CD4-positive, alpha-beta T cell treated with Interleukin-21 for 1 hour (primary cell): ENCODE results near the gene CCT6A.
"Not testable (repeated sequence)": the region's sequence is repeated elsewhere in the genome, so short reads cannot be mapped to it uniquely, and the experiment has no call there.

Experiments
- DNase-seq: peaks from one replicate; pipeline ENCODE4 v3.0.0-alpha.2; 2020

Gene CCT6A

GRCh38 chr7:56053993-56054392 lies 2.4 kb downstream of the CCT6A start:
- no peak for DNase-seq

GRCh38 chr7:56062382-56062781 lies 10.8 kb downstream of the CCT6A start:
- DNase-seq = no peak

GRCh38 chr7:56063500-56063881 lies 11.9 kb downstream of the CCT6A start:
- no peak for DNase-seq

DNA sequence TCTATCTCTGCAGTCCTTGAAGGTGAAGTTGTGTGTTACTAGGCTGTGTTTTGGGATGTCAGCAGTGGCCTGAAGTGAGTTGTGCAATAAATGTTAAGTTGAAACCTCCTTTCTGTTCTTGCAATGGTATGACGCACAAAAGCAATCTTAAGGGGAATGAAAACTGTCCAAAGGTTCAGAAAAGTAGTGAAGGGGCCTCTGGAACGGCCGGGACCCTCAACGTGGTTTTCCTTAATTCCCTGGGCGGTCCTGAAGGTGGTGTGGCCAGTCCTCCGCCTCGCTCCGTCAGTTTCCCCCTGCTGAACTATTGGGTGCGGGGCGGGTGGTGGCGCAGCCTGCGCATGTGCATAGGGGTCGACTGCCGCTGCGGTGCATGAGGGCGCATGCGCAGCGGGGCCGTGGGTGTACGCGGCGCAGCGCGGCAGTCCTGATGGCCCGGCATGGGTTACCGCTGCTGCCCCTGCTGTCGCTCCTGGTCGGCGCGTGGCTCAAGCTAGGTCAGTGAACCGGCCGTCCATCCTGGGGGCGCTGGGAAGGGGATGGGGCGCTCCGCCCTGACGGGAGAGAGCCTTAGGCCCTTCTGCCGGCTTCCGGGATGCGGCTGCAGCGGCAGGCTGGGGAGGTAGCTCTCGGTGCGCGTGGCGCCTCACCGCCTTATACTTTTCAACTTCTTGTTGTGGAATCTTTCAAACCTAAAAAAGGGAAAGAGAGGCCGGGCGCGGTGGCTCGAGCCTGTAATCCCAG lies 12.5 kb downstream of the CCT6A start, which contains the start of gene SUMF2:
Gene SUMF2 (plus strand): TSS at position 405 of the 744 bp plus-strand sequence. CDS start 26 bp downstream, at position 431.
- DNase-seq = peak; percentile 89

- not testable (repeated sequence) for DNase-seq
Observed at GRCh38 chr7:56066376-56066775, 14.8 kb downstream of the CCT6A start.

- peak; percentile 76 for DNase-seq
Observed at GRCh38 chr7:56074371-56074791, 22.8 kb downstream of the CCT6A start.

- DNase-seq = no peak
Observed at GRCh38 chr7:56077681-56078080, 26.1 kb downstream of the CCT6A start.

- no peak for DNase-seq
Observed at GRCh38 chr7:56078196-56078595, 26.6 kb downstream of the CCT6A start.

DNA sequence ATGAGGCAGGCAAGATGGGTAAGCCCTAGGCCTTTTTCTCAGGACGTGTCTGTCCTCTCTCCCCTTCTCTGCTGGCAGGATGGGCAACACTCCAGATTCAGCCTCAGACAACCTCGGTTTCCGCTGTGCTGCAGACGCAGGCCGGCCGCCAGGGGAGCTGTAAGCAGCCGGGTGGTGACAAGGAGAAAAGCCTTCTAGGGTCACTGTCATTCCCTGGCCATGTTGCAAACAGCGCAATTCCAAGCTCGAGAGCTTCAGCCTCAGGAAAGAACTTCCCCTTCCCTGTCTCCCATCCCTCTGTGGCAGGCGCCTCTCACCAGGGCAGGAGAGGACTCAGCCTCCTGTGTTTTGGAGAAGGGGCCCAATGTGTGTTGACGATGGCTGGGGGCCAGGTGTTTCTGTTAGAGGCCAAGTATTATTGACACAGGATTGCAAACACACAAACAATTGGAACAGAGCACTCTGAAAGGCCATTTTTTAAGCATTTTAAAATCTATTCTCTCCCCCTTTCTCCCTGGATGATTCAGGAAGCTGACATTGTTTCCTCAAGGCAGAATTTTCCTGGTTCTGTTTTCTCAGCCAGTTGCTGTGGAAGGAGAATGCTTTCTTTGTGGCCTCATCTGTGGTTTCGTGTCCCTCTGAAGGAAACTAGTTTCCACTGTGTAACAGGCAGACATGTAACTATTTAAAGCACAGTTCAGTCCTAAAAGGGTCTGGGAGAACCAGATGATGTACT lies 28.1 kb downstream of the CCT6A start:
- no peak for DNase-seq

DNA sequence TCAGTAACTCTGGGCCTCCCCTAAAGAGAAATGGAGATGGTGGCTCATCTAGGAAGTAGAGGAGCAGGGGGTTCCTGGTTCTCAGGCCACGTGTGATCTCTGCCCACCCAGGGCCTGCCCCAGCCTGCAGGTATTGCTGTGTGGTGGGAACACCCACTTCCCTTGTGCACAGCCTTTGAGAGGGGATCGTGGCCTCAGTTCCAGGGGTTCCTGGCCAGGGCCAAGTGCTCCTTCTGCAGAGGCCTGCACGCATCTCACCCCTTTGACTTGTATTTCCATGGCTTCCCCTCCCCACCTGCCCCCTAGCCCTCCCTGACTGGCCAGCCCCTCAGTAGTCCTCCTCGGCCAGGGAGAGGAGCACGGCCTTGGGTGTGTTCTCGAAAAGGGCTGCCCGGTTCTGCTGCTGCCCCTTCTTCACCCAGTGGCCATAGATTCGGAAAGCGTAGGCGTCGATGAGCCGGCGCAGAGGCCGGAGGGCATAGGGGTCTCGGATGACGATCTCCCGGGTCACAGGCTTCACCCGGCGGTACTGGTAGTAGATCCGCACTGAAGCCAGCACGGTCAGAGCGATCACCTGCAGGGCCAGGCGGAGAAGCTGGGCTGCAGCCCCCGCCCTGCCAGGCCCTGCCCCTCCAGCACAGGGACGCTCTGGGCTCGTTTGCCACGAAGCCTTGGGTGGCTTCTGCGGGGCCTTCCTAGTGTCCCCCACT lies 29.3 kb downstream of the CCT6A start:
- not testable (repeated sequence) for DNase-seq

DNA sequence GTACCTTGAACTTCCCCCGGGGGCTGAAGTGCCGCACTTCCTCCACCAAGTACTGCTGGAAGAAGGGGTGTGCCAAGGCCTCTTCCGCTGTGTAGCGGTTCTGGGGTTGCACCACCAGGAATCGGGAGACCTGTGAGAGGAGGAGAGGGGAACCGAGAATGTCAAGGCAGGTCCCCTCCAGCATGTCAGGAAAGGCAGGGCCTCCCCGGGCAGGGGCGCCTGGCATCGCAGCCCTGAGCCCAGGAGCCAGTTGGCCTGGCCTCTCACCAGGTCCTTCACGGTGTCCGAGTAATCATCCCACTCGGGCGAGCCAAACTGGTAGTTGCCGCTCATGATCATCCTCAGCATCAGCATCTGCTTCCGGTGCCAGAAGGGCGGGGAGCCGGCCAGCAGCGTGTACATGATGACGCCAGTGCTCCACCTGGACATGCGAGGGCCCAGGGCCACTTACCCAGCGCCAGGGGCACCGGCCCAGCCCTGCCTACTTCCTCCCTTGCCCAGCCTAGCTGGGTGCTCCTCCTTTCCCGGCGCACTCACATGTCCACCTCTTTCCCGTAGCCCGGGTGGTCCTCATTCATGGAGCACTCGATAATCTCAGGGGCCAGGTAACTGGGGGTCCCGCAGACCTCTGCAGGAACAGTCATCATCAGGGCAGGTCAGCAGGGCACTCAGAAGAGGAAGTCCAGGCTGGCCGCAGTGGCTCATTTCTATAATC lies 30.2 kb downstream of the CCT6A start:
- no peak for DNase-seq

DNA sequence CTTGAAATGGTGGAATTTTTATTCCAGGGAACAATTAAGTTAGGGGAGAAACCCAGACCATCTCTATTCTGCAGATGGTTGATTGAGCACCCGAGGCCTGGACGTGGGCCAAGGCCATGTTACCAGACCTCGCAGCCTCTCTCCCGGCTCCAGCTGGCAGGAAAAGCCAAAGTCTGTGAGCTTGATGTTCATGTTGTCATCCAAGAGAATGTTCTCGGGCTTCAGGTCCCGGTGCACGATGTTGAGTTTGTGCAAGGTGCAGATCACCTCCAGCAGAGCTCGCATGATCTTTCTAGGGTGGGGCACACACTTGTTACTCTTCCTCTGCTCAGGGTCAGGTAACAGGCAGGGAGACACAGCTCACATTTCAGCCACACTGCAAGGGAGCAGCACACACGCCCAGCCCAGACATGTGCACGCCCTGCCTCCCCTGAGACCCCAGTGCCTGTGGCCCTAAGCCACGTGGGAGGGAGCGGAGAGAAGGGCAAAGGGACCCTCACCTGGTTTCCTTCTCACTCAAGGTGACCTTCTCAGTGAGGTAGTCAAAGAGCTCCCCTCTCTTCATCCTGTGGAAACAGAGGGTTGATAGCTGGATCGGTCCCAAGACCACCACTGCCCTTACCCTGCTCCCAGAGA lies 31.7 kb downstream of the CCT6A start:
- no peak for DNase-seq

DNA sequence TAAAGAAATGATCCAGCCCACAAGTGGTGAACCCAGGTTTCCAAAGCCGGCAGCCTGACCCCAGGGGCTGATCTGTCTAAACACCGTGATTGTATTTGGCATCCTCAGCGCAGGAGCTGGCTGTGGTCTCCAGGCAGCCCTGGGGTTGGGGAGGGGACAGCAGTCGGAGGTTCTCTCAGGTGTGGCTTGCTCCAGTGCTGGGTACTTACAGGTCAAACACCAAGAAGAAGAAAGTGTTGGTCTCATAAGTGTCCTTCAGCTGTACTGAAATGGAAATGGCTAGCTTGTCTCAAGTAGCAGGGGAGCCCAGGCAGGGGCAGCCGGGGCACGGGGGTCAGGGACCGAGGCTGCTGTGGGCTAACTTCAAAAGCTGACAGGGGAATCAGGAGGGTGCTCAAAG lies 35.2 kb downstream of the CCT6A start:
- DNase-seq = no peak

DNA sequence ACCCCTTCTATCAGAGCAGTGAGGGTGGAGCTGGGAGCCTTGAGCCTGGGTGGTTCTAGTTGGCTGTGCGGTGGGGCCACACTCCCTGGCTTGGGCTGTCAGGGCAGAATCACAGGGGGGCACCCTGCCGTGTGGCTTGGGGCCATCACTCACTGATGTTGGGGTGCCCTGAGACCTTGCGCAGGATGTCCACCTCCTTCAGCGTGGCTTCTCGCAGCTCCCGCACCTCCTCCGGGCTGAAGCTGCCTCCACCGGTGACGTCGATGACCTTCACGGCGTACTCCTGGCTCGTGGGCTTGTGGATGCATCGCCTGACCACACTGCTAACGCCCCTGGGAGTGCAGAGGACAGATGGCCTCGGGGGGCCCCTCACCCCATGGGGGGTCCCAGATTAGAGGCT lies 35.9 kb downstream of the CCT6A start:
- DNase-seq = no peak

GRCh38 chr7:56091591-56091990 lies 40.0 kb downstream of the CCT6A start:
- no peak for DNase-seq

- not testable (repeated sequence) for DNase-seq
Observed at GRCh38 chr7:56092388-56092787, 40.8 kb downstream of the CCT6A start.

- no peak for DNase-seq
Observed at GRCh38 chr7:56092789-56093531, 41.4 kb downstream of the CCT6A start, which contains the start of gene PHKG1. TSS of gene PHKG1 (minus strand) at chr7:56092952. CDS start at chr7:56088941, 4,011 bp downstream.

- no peak for DNase-seq
Observed at GRCh38 chr7:56097700-56098099, 46.1 kb downstream of the CCT6A start.

GRCh38 chr7:56098187-56099008 lies 46.8 kb downstream of the CCT6A start:
- not testable (repeated sequence) for DNase-seq

GRCh38 chr7:56099653-56100052 lies 48.1 kb downstream of the CCT6A start:
- no peak for DNase-seq

DNA sequence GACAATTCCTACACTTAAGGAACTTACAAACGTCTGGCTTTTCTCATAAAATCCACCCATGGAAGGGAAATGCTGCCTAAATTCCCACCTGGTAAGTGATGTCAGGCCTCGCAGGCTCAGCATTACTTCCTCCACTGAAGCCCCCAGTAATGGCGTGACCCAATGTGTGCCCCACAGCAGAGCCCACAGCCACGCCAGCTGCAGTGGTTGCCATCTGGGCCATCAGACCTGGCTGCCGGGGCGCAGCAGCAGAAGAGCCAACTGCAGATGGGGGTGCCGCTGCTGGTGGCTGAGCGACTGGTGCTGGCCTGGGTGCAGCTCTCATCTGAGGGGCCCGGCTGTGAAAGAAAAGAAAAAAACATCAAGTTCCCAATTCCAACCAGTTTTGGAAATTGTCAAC lies 52.6 kb downstream of the CCT6A start:
- DNase-seq = not testable (repeated sequence)
